Astrocyte (in vitro differentiated cells and primary cell): ENCODE measurements around the gene EMP1. TPM values are rescaled to one million over a fixed set of nuclear protein-coding genes. Genes with fewer than 3 reads are reported as not detected.
A peak's percentile ranks its signal among the peaks of the same experiment; 100 is the strongest.

ENCODE experiments used
- DNase-seq: peaks from one replicate; pipeline ENCODE4 v3.0.0-alpha.2; 2010; ENCODE audit warnings: low read depth
- FAIRE-seq: peaks from 2 replicates; lab custom pipeline; 2011; peaks lifted over from hg19 to GRCh38; lab: Jason Lieb, UNC
- H2AFZ ChIP-seq: 2 replicates; pipeline ENCODE4 v1.6.0; 2012; ENCODE audit warnings: low read depth, low read length, inconsistent platforms
- H3K27ac ChIP-seq: 2 replicates; pipeline ENCODE4 v1.5.1; 2011; ENCODE audit warnings: low read depth, low read length, inconsistent platforms
- H3K27me3 ChIP-seq: 2 replicates; pipeline ENCODE4 v1.6.0; 2011; ENCODE audit warnings: low read length, inconsistent platforms; ENCODE audit not compliant: insufficient read depth
- H3K36me3 ChIP-seq: 2 replicates; pipeline ENCODE4 v1.5.1; 2011; ENCODE audit warnings: low read length, inconsistent platforms; ENCODE audit not compliant: insufficient read depth
- H3K4me1 ChIP-seq: 2 replicates; pipeline ENCODE4 v1.5.1; 2011; ENCODE audit warnings: low read length, inconsistent platforms; ENCODE audit not compliant: insufficient read depth
- H3K4me2 ChIP-seq: 2 replicates; pipeline ENCODE4 v1.6.0; 2012; ENCODE audit warnings: low read length, inconsistent platforms
- H3K4me3 ChIP-seq: 2 replicates; pipeline ENCODE4 v1.5.1; 2011; ENCODE audit warnings: low read depth, mild to moderate bottlenecking, low read length, inconsistent platforms; ENCODE audit not compliant: insufficient read depth
- H3K79me2 ChIP-seq: 2 replicates; pipeline ENCODE4 v1.6.0; 2012; ENCODE audit warnings: mild to moderate bottlenecking, low read length, inconsistent platforms; ENCODE audit not compliant: insufficient read depth
- H3K9ac ChIP-seq: 2 replicates; pipeline ENCODE4 v1.6.0; 2012; ENCODE audit warnings: mild to moderate bottlenecking, low read length, inconsistent platforms
- H3K9me3 ChIP-seq: 2 replicates; pipeline ENCODE4 v1.5.1; 2012; ENCODE audit warnings: low read depth, mild to moderate bottlenecking, low read length, inconsistent platforms; ENCODE audit not compliant: insufficient read depth
- H4K20me1 ChIP-seq: 2 replicates; pipeline ENCODE4 v1.6.0; 2012; ENCODE audit warnings: low read length, inconsistent platforms; ENCODE audit not compliant: insufficient read depth
- H3K27ac Mint-ChIP-seq: one replicate; pipeline ENCODE4 v1.8.0; 2021; ENCODE audit warnings: mild to moderate bottlenecking, mixed read lengths; ENCODE audit not compliant: unreplicated experiment
- H3K27me3 Mint-ChIP-seq: one replicate; pipeline ENCODE4 v1.8.0; 2021; ENCODE audit warnings: low read depth, mixed read lengths; ENCODE audit not compliant: unreplicated experiment
- H3K36me3 Mint-ChIP-seq: one replicate; pipeline ENCODE4 v1.8.0; 2021; ENCODE audit warnings: low read depth, mixed read lengths; ENCODE audit not compliant: unreplicated experiment
- H3K4me1 Mint-ChIP-seq: one replicate; pipeline ENCODE4 v1.8.0; 2021; ENCODE audit warnings: low read depth, mixed read lengths; ENCODE audit not compliant: unreplicated experiment
- H3K4me3 Mint-ChIP-seq: one replicate; pipeline ENCODE4 v1.8.0; 2021; ENCODE audit warnings: mild to moderate bottlenecking, moderate library complexity, mixed read lengths; ENCODE audit not compliant: unreplicated experiment
- H3K9me3 Mint-ChIP-seq: one replicate; pipeline ENCODE4 v1.8.0; 2021; ENCODE audit warnings: mild to moderate bottlenecking, mixed read lengths; ENCODE audit not compliant: unreplicated experiment
- CTCF ChIP-seq: IDR thresholded peaks from 2 replicates; pipeline ENCODE4 v1.5.1; 2011; ENCODE audit warnings: low read depth, mild to moderate bottlenecking, inconsistent platforms, low read length, moderate library complexity; ENCODE audit not compliant: insufficient read depth
- EZH2 ChIP-seq: IDR thresholded peaks from 2 replicates; pipeline ENCODE4 v1.6.1; 2012; ENCODE audit warnings: mild to moderate bottlenecking, low read length, inconsistent platforms; ENCODE audit not compliant: insufficient read depth
- total RNA-seq: library from RNA; stranded (reverse); gene quantifications from 2 replicates; pipeline ENCODE4 v1.2.1, GENCODE V29; 2021

EMP1 gene
- total RNA-seq, 1 donor from 2014 or later: 71.7 TPM

GRCh38 chr12:13190275-13190674 lies 6.3 kb upstream of the EMP1 start:
- Mint-ChIP-seq H3K4me1 (peaks cover 34% of the 10 kb centered on the region), H3K27ac (no peak overlapping the region), H3K4me3 (no peak overlapping the region), H3K9me3 (peaks cover 2% of the 10 kb centered on the region), H3K36me3 (no peaks in the 10 kb centered on the region), H3K27me3 (no peaks in the 10 kb centered on the region)
- Histone ChIP-seq H3K27ac (no peak overlapping the region), H3K4me1 (peaks cover 24% of the 10 kb centered on the region), H3K4me3 (no peak overlapping the region), H3K36me3 (no peaks in the 10 kb centered on the region), H4K20me1 (no peaks in the 10 kb centered on the region), H3K79me2 (no peaks in the 10 kb centered on the region), H3K4me2 (no peak overlapping the region), H3K9me3 (no peaks in the 10 kb centered on the region), H2AFZ (no peak overlapping the region), H3K9ac (no peak overlapping the region), H3K27me3 (no peaks in the 10 kb centered on the region)
- FAIRE-seq (no peak), DNase-seq (no peak)
- TF ChIP-seq EZH2 (no peak), CTCF (no peak)

DNA sequence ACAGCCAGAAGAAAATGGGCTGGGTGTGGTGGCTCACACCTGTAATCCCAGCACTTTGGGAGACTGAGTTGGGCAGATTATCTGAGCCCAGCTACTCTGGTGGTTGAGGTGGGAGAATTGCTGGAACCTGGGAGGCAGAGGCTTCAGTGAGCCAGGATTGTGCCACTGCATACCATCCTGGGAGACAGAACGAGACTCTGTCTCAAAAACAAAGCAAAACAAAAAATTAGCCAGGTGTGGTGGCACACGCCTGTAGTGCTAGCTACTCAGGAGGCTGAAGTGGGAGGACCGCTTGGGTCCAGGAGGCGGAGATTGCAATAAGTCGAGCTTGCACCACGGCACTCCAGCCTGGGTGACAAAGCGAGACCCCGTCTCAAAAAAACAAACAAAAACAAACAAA lies 3.8 kb upstream of the EMP1 start:
- no peak overlapping the region for H3K27ac ChIP-seq
- no peak overlapping the region for H3K9ac ChIP-seq
- no peaks in the 10 kb centered on the region for H4K20me1 ChIP-seq
- peaks cover 24% of the 10 kb centered on the region for H3K4me1 ChIP-seq
- Mint-ChIP-seq H3K36me3 (no peaks in the 10 kb centered on the region), H3K9me3 (peaks cover 2% of the 10 kb centered on the region), H3K4me1 (peaks cover 40% of the 10 kb centered on the region), H3K27me3 (no peaks in the 10 kb centered on the region), H3K4me3 (no peak overlapping the region), H3K27ac (no peak overlapping the region)
- FAIRE-seq: no peak
- no peak for TF ChIP-seq EZH2
- no peak for TF ChIP-seq CTCF
- H2AFZ ChIP-seq: no peak overlapping the region
- H3K27me3 ChIP-seq: no peaks in the 10 kb centered on the region
- peaks cover 11% of the 10 kb centered on the region for H3K79me2 ChIP-seq
- no peak overlapping the region for H3K4me2 ChIP-seq
- no peak overlapping the region for H3K4me3 ChIP-seq
- no peak for DNase-seq
- no peaks in the 10 kb centered on the region for H3K9me3 ChIP-seq
- H3K36me3 ChIP-seq: no peaks in the 10 kb centered on the region

GRCh38 chr12:13193505-13194231 lies 2.9 kb upstream of the EMP1 start:
- Histone ChIP-seq H3K9me3 (no peaks in the 10 kb centered on the region), H3K27ac (no peak overlapping the region), H3K36me3 (no peaks in the 10 kb centered on the region), H3K27me3 (no peaks in the 10 kb centered on the region), H2AFZ (no peak overlapping the region), H3K4me3 (no peak overlapping the region), H3K4me1 (peaks cover 27% of the 10 kb centered on the region), H4K20me1 (no peaks in the 10 kb centered on the region), H3K79me2 (peaks cover 21% of the 10 kb centered on the region), H3K9ac (no peak overlapping the region), H3K4me2 (no peak overlapping the region)
- FAIRE-seq (peak; percentile 26), DNase-seq (no peak)
- Mint-ChIP-seq H3K4me1 (peaks cover 47% of the 10 kb centered on the region), H3K9me3 (peaks cover 2% of the 10 kb centered on the region), H3K27ac (no peak overlapping the region), H3K36me3 (no peaks in the 10 kb centered on the region), H3K4me3 (no peak overlapping the region), H3K27me3 (no peaks in the 10 kb centered on the region)
- TF ChIP-seq EZH2 (no peak), CTCF (no peak)
